ENCODE results near the gene ARMC2. TPM values are rescaled to one million over a fixed set of nuclear protein-coding genes. Genes with fewer than 3 reads are reported as not detected.

The ARMC2 gene
- total and polyA plus RNA-seq, 2 of the 8 experiments (the other 6 are each of a cell fraction or from before 2014, with no cell fraction given): 1.6 to 4.4 TPM

DNA sequence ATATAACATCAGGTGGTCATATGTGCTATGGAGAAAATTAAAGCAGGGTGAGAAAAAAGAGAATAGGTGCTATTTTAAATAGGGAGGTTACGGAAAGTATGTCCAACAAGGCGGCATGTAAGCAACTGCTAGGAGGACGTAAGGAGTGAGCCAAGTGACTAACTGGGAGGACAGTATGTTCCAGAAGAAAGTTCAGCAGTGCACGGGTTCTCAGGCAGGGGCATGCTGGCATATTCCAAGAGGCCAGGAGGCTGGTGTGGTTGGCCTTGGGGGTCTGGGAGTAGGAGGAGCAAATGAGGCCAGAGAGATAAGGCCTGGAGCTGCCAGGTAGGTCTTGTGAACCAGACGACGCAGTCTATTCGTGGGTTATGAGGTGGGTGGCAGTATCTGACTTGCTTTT, 112.4 kb downstream of the ARMC2 start:
- CTCF ChIA-PET (ENCODE audit: partially characterized antibody): interaction anchor here (1.3 to 2.2 kb wide), 3 partner anchors 8 to 32 kb away, joined by 3 to 12 read pairs (median 5); no protein-coding TSS in a partner anchor
- no peak for TF ChIP-seq SIRT6 (IDR thresholded peaks at IDR 0.05; ENCODE audit: low read length)
- TF ChIP-seq NANOG (IDR thresholded peaks at IDR 0.05; ENCODE audit: insufficient read depth, low read depth, low read length, poor library complexity, severe bottlenecking): no peak
- no peak for TF ChIP-seq TAF7 (optimal IDR thresholded peaks at IDR 0.05; ENCODE audit: borderline replicate concordance, low read depth, low read length)
- TF ChIP-seq, protein P1, sequence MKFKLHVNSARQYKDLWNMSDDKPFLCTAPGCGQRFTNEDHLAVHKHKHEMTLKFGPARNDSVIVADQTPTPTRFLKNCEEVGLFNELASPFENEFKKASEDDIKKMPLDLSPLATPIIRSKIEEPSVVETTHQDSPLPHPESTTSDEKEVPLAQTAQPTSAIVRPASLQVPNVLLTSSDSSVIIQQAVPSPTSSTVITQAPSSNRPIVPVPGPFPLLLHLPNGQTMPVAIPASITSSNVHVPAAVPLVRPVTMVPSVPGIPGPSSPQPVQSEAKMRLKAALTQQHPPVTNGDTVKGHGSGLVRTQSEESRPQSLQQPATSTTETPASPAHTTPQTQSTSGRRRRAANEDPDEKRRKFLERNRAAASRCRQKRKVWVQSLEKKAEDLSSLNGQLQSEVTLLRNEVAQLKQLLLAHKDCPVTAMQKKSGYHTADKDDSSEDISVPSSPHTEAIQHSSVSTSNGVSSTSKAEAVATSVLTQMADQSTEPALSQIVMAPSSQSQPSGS (IDR thresholded peaks at IDR 0.05; ENCODE audit: low read length): no peak
- no peak for TF ChIP-seq SUZ12 (IDR thresholded peaks at IDR 0.05; ENCODE audit: low read length)
- TF ChIP-seq, protein P2, sequence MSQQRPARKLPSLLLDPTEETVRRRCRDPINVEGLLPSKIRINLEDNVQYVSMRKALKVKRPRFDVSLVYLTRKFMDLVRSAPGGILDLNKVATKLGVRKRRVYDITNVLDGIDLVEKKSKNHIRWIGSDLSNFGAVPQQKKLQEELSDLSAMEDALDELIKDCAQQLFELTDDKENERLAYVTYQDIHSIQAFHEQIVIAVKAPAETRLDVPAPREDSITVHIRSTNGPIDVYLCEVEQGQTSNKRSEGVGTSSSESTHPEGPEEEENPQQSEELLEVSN (IDR thresholded peaks at IDR 0.05): no peak
- TF ChIP-seq, protein P3, sequence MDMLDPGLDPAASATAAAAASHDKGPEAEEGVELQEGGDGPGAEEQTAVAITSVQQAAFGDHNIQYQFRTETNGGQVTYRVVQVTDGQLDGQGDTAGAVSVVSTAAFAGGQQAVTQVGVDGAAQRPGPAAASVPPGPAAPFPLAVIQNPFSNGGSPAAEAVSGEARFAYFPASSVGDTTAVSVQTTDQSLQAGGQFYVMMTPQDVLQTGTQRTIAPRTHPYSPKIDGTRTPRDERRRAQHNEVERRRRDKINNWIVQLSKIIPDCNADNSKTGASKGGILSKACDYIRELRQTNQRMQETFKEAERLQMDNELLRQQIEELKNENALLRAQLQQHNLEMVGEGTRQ (IDR thresholded peaks at IDR 0.05; ENCODE audit: low read length): no peak
- TF ChIP-seq CBX8 (IDR thresholded peaks at IDR 0.05; ENCODE audit: borderline replicate concordance, low read depth, low read length): no peak
- no peak for TF ChIP-seq YY1 (IDR thresholded peaks at IDR 0.05; ENCODE audit: low read depth, low read length)
- TF ChIP-seq POLR2AphosphoS5 (IDR thresholded peaks at IDR 0.05; ENCODE audit: low read depth, low read length): no peak
- TF ChIP-seq SP1 (IDR thresholded peaks at IDR 0.05; ENCODE audit: low read depth, low read length): no peak

More for the DNA sequence above, 112.4 kb downstream of the ARMC2 start:
- Histone ChIP-seq H2BK20ac (ENCODE audit: low read length) (no peak overlapping the region), H4K5ac (ENCODE audit: insufficient read length, low read depth, low read length) (no peak overlapping the region), H3K36me3 (ENCODE audit: control insufficient read depth in 2 of 4, insufficient read depth in 4 of 4, low read length in 3 of 4) (no peaks in the 10 kb centered on the region), H3K79me2 (ENCODE audit: control insufficient read depth in 1 of 2, insufficient read depth in 2 of 2, low read length in 2 of 2) (no peaks in the 10 kb centered on the region), H2AK5ac (ENCODE audit: low read depth, low read length) (no peak overlapping the region), H3K4ac (replicated peaks; ENCODE audit: insufficient read length, low read depth, low read length) (no peak overlapping the region), H2AFZ (ENCODE audit: low read length) (no peak overlapping the region), H3K4me3 (ENCODE audit: extremely low read depth in 1 of 4, insufficient read depth in 2 of 4, low read depth in 3 of 4, low read length in 4 of 4) (no peak overlapping the region), H2BK5ac (ENCODE audit: low read depth, low read length) (no peak overlapping the region), H4K91ac (replicated peaks; ENCODE audit: insufficient read length, low read length) (no peak overlapping the region), H4K20me1 (replicated peaks in 1 of 2; ENCODE audit: control insufficient read depth in 1 of 2, insufficient read depth in 2 of 2, low read length in 2 of 2) (no peaks in the 10 kb centered on the region), H3K4me2 (ENCODE audit: insufficient read depth in 1 of 2, low read depth in 2 of 2, low read length in 2 of 2) (no peak overlapping the region), H3K4me1 (replicated peaks in 1 of 4; ENCODE audit: control insufficient read depth in 3 of 4, insufficient read depth in 4 of 4, low read length in 3 of 4) (no peaks in the 10 kb centered on the region), H3K23ac (ENCODE audit: insufficient read length) (no peak overlapping the region), H3K9ac (replicated peaks in 1 of 4; ENCODE audit: extremely low read depth in 1 of 4, low read depth in 3 of 4, low read length in 3 of 4) (no peak overlapping the region), H4K8ac (ENCODE audit: extremely low read depth, insufficient read depth, low read length) (no peak overlapping the region), H3K27me3 (replicated peaks in 1 of 4; ENCODE audit: control insufficient read depth in 3 of 4, extremely low read depth in 1 of 4, insufficient read depth in 3 of 4, low read length in 3 of 4) (no peaks in the 10 kb centered on the region), H3K18ac (ENCODE audit: extremely low read depth, low read length) (no peak overlapping the region), H3K56ac (replicated peaks; ENCODE audit: insufficient read length, low read depth, low read length) (no peak overlapping the region), H2BK120ac (replicated peaks; ENCODE audit: low read depth, low read length) (no peak overlapping the region), H3K79me1 (ENCODE audit: low read depth, low read length) (no peaks in the 10 kb centered on the region), H3K23me2 (ENCODE audit: low read depth, low read length) (no peaks in the 10 kb centered on the region), H3K9me3 (ENCODE audit: insufficient read depth in 2 of 2, low read depth in 1 of 2, low read length in 1 of 2) (no peaks in the 10 kb centered on the region), H2BK12ac (ENCODE audit: low read depth, low read length) (no peak overlapping the region), H2BK15ac (ENCODE audit: low read length) (no peak overlapping the region), H3K14ac (ENCODE audit: insufficient read length) (no peak overlapping the region), H3K27ac (ENCODE audit: low read depth, low read length) (no peak overlapping the region)
- 91% methylated on average over 7 of the region's 7 CpGs; no CpG with 5 or more reads in 1 of the 2 experiments for WGBS, 2 experiments (ENCODE audit: extremely low coverage in 1 of 2, insufficient coverage in 1 of 2, insufficient read length in 1 of 2, insufficient replicate concordance in 2 of 2, low coverage in 1 of 2, low lambda C conversion rate in 2 of 2, missing lambda C conversion rate in 1 of 2)
- POLR2A ChIA-PET (ENCODE audit: partially characterized antibody): no interaction called here
- DNase-seq (ENCODE audit: low read depth in 1 of 2, low spot score in 2 of 2) (no peak), FAIRE-seq (no peak)

Measured in H1 (cell line).